NCI-H187 treated with DMSO at 0.1 percent for 48 hours (cell line): ENCODE results near the gene STARD10.
A peak's percentile ranks its signal among the peaks of the same experiment; 100 is the strongest.
"Not testable (repeated sequence)": the region's sequence is repeated elsewhere in the genome, so short reads cannot be mapped to it uniquely, and the experiment has no call there.

ENCODE experiments used
- DNase-seq: peaks from one replicate; lab custom pipeline; 2025; lab: John Stamatoyannopoulos, UW

The STARD10 gene

GRCh38 chr11:72807792-72808191, 13.9 kb upstream of the STARD10 start:
- DNase-seq: no peak

DNA sequence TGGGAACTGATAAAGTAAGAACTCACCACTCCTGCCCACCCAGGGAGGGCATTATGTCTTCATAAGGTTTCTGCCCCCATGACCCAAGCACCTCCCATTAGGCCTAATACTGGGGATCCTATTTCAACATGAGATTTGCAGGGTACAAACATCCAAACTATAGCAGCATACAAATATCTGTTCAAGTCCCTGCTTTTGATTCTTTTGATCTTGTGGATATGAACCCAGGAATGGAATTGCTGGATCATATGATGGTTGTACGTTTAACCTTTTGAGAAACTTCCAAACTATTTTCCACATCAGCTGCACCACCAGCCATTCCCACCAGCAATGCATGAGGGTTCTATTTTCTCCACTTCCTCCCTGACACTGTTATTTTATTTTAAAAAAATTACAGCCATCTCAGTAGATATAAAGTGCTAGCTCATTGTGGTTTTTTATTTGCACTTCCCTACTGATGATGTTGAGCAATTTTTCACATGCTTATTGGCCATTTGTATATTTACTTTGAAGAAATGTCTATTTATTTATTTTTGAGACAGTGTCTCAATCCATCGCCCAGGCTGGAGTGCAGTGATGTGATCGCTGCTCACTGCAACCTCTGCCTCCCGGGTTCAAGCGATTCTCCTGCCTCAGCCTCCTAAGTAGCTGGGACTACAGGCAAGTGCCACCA, 13.3 kb upstream of the STARD10 start:
- no peak for DNase-seq

DNA sequence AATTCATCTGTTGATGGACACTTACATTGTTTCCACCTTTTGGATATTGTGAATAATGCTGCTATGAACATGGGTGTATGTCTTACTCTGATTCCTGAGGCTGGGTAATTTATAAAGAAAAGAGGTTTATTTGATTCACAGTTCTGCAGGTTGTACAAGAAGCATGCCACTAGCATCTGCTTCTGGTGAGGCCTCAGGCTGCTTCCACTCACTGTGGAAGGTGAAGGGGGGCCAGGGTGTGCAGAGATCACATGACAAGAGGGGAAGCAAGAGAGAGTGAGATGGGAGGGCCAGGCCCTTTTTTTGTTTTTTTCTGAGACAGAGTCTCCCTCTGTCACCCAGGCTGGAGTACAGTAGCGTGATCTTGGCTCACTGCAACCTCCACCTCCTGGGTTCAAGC, 12.5 kb upstream of the STARD10 start:
- not testable (repeated sequence) for DNase-seq

GRCh38 chr11:72805216-72805615, 11.4 kb upstream of the STARD10 start:
- no peak for DNase-seq

DNA sequence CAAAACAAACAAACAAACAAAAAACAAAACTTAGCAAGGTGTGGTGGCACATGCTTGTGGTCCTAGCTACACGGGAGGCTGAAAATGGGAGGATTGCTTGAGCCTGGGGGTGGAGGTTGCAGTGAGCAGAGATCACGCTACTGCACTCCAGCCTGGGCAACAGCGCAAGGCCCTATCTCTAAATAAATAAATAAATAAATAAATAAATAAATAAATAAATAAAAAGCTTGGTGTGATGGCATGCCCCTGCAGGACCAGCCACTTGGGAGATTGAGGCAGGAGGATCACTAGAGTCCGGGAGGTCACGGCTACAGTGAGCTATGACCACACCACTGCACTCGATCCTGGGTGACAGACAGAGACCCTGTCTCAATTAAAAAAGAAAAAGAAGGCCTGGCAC, 9.0 kb upstream of the STARD10 start:
- DNase-seq: no peak

GRCh38 chr11:72799441-72799840, 5.6 kb upstream of the STARD10 start:
- no peak for DNase-seq

GRCh38 chr11:72798361-72798760, 4.5 kb upstream of the STARD10 start:
- DNase-seq: no peak

GRCh38 chr11:72793076-72793424, 797 bp downstream of the STARD10 start:
- no peak for DNase-seq

DNA sequence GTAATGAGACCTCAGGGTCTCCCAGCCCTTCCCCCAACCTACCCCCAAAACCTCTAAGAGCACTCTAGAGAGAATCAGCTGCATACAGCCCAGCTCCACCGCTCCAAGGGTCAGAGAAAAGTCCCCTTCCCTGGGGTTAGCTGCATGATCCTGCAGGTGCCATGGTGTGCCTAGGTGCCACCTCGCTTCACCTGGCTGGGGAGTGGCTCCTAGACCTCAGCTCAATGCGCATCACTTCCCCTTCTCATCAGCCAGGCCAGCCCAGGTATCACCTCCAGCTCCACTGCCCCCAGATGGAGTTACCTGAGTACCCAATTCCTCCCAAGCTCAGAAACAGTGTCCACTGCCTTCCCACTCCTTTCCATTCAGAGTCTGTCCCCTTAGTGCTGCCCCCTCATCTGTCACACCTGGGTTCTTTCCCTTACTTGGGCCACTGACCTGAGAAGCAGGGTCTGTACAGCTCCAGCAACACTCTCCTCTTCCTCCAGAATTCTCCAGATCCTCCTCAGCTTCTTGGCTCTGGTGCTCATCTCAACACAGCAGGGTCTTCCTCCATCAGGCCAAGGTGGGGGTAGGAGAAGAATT, 1.3 kb downstream of the STARD10 start:
- DNase-seq: no peak

DNA sequence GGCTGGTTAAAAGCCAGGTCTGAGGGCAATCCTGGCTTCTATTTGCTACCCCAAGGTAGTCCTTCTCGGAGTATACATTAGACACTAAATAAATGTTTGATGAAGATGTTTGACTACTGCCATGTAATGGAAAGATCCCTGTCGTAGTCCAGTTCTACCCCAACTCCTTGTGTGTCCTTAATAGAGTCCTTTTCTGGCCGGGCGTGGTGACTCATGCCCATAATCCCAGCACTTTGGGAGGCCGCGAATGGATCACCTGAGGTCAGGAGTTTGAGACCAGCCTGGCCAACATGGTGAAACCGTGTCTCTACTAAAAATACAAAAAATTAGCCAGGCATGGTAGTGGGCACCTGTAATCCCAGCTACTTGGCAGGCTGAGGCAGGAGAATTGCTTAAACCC, 2.6 kb downstream of the STARD10 start:
- DNase-seq: not testable (repeated sequence)

- no peak for DNase-seq
Measured at GRCh38 chr11:72789493-72790131, 4.2 kb downstream of the STARD10 start.

DNA sequence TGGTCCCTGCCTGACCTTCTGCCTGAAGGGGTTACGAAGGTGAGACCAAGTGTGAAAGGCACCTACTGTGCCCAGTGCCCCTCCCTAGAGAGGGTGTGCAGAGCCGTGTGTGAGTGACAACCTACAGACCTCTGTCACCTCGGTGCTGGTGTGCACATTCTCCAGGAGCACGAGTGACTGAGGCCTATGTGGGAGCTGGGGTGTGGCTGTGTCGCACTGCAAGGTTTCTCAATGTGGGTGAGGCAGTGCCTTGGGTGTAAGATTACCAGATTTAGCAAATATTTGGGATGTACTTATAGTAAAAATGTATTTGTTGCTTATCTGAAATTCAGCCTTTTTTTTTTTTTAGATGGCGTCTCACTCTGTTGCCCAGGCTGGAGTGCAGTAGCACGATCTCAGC, 5.6 kb downstream of the STARD10 start:
- no peak for DNase-seq

- peak; percentile 86 for DNase-seq
Measured at GRCh38 chr11:72787216-72788104, 6.4 kb downstream of the STARD10 start.

GRCh38 chr11:72786305-72787215, 7.3 kb downstream of the STARD10 start:
- DNase-seq: peak; percentile 60

DNA sequence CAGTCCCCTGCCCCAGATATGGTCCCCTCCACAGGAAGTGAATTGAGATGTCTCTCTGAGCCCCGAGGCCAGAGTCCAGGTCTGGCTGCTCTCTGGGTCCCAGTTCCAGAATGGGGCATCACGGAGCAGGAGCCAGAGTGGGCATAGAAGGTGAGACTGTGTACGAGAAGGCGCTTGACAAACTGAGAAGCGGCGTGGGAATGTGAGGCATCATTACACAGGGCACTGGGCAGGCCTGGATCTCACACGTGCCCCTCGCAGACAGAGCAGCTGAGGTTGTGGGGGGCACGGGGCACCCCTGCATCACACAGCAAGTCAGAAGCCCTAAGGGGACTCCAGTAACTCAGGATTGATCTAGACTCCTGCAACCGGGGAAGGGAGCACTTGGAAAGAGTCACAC, 9.2 kb downstream of the STARD10 start:
- DNase-seq: no peak

DNA sequence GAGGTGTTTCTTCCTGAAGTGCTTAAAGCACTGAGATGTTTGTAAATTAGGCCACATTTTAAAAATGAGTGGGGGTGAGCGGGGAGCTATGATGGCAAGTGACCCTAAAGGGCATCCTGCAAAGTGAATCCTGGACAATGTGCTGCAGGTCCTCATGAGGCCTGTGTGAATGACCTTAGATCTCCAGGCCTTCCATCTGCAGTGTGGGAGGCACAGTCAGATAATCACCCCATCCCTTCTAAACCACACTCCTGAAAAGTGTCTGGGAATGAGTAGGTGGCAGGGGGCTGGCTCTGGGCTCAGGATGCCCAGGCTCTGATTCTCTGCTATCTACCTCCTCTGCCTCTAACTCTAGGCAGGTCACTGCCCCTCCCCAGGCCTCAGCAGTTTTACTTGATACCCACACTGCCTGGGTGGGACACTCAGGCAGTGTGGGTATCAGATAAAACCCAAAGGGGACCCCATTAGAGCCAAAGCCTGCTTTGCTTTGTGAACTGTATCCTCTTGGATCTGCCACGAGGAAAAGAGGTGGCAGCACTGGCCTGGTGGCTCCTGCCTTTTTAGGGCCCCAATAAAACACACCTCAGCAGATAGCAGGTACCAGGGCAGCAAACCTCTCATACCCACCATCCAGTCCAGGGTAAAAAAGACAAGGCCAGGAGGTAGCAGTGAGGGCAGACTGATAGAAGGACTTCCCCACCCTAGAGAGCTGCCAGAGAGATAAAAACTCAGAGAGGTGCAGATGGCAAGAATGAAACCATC, 10.5 kb downstream of the STARD10 start:
- DNase-seq: no peak

DNA sequence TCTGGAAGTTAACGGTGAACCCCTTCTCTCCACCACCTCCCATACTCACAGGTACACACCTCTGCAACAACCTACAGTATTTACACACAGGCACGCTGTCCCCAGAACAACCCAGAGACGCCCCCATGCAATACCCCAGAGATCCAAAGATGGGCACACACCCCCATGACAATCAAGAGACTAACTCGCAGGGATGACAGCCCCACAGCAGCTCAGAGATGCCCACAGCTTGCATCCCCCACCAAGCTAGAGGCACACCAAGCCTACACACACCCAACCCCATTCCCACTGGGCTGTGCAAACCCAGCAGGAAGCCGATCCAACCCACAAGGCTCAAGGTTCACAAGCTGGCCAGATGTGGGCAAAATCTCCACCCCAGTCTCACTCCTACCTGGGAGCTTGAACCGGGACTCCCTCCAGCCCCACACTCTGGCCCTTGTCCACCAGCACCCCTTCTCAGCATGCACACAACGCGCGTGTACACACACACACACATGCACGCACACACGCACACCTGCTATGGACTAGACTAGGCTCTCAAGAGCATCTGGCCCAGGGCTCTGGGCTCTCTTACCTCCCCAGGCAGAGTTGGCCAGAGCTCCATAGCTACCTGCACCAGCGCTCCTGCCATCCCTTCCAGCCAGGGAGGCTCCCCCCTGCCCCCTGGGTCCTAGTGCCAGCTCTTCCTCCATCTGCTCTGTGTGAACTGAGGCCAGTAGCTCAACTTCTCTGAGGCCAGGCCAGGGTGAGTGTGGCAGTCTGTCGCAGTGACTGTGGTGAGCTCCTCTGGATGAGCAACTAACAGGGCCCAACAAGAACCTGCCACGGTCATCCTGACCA, 11.5 kb downstream of the STARD10 start:
- DNase-seq: no peak

DNA sequence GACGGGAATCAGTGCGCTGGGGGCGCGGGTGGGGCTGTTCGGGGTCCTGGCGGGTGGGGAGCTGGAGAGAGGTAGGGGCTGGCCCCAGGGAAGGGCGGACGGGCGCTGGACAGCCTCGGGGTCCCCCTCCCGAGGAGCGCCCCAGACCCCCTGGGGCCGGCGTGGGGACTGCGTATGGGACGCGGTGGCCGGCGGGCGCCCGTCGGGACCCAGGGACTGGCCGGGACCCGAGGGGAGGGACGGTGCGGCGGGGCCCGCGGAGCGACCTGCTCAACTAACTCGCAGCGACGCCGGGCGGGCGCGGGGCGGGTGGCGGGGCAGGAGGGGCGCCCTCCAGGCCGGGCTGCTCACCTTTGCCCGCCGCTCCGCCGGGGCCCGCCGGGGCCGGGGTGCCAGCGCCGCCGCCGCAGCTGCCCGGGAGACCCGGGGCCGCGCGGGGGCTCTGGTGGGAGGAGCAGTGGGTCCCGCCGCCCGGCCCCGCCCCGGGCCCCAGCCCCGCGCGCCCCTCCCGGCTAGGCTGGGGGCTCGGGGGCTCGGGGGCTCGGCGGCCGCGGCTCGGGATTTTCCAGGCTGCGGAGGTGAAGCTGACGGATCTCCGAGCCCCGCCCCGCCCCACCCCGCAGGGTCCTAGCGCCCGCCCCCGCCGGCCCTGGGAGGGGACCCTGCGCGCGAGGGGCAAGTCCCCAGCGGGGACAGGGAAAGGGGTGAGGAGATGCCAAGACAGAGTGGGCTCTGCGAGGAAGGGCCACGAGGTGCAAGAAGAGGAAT, 12.3 kb downstream of the STARD10 start:
- DNase-seq: no peak

DNA sequence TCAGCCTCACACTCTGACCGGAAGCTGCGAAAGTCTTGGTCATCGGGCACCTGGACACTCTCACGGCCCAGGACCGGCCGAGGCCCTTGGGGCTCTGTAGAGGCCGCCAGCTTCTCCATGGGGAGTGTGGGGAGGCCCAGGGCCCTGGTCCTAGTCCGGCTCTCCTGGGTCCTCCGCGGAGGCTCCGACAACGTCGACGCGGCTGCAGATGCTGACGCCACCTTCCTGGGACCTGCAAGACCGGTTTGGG, 12.9 kb downstream of the STARD10 start:
- DNase-seq: no peak
